MCF 10A (cell line): Measurements from ENCODE around the gene WASHC3. TPM values are rescaled to one million over a fixed set of nuclear protein-coding genes. Genes with fewer than 3 reads are reported as not detected.

Source experiments
- BruUV-seq: library from RNA; stranded (reverse); fragments of 400-500 nt; replicated peaks from 2 replicates; lab custom pipeline; 2021; lab: Mats Ljungman, UMichigan
- CTCF ChIA-PET: fragments of 300-600 bp; sonication (Branson Sonifier 250); formaldehyde crosslinking; extraction: SDS; loops from one replicate; lab custom pipeline; 2021; ENCODE audit warnings: antibody characterized with exemption, inconsistent platforms; lab: Yijun Ruan, JAX
- POLR2A ChIA-PET: fragments of 300-600, 350-650 bp; sonication (Branson Sonifier 250); formaldehyde crosslinking; extraction: SDS; loops from one replicate; lab custom pipeline; 2020; ENCODE audit warnings: antibody characterized with exemption, inconsistent platforms; lab: Yijun Ruan, JAX
- DNase-seq: peaks from one replicate; pipeline ENCODE4 v3.0.0-alpha.2; 2018; ENCODE audit not compliant: unreplicated experiment
- H3K27ac Mint-ChIP-seq: one replicate; pipeline ENCODE4 v1.8.0; 2022; ENCODE audit warnings: mild to moderate bottlenecking, low read depth, mixed read lengths; ENCODE audit not compliant: unreplicated experiment
- H3K27me3 Mint-ChIP-seq: one replicate; pipeline ENCODE4 v1.8.0; 2022; ENCODE audit warnings: mixed read lengths; ENCODE audit not compliant: insufficient read depth, unreplicated experiment
- H3K36me3 Mint-ChIP-seq: one replicate; pipeline ENCODE4 v1.8.0; 2022; ENCODE audit warnings: mild to moderate bottlenecking, moderate library complexity, mixed read lengths; ENCODE audit not compliant: insufficient read depth, unreplicated experiment
- H3K4me1 Mint-ChIP-seq: one replicate; pipeline ENCODE4 v1.8.0; 2022; ENCODE audit warnings: mixed read lengths; ENCODE audit not compliant: insufficient read depth, unreplicated experiment
- H3K4me3 Mint-ChIP-seq: one replicate; pipeline ENCODE4 v1.8.0; 2022; ENCODE audit warnings: mild to moderate bottlenecking, moderate library complexity, mixed read lengths; ENCODE audit not compliant: unreplicated experiment
- H3K9me3 Mint-ChIP-seq: one replicate; pipeline ENCODE4 v1.8.0; 2022; ENCODE audit warnings: mixed read lengths; ENCODE audit not compliant: unreplicated experiment
- intact Hi-C: fragments of 100-400 bp; cut with micrococcal nuclease; formaldehyde crosslinking; loops from 2 replicates; pipeline ENCODE4 v1.14.1; 2022
- total RNA-seq: library from RNA; stranded (reverse); gene quantifications from 2 replicates; pipeline ENCODE4 v1.2.3, GENCODE V29; 2022
- TF ChIP-seq, protein P1 (sequence below): fragments of 200-600 bp; IDR thresholded peaks from one replicate; pipeline ENCODE4 v1.8.0; 2022; ENCODE audit warnings: antibody characterized with exemption, mild to moderate bottlenecking; ENCODE audit not compliant: unreplicated experiment

WASHC3 gene
- total RNA-seq, 1 experiment from 2014 or later: 29.4 TPM

DNA sequence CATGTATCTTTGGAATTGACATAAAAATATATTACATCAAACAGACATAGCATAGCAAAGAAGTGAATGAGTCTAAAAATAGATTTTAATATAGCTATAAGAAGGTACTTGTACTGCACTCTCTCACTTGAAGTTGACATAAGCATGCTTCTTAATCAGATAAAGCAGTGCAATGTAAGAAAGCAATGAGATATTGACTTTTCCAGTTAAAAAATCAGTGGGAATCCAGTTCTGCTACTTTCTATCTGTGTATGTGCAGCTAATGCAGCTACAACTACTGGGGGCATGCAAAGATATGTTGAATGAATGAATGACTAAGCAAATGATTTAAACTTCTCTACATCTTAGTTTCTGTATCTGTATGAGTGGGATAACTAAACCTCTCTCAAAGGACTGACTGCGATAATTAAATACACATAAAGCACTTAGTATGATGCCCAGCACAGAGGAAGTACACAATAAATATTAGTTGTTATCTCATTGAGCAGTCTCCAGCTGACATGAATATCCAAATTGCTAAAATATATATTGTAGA lies 10.3 kb downstream of the WASHC3 start:
- no peaks in the 10 kb centered on the region for H3K4me1 Mint-ChIP-seq
- no peaks in the 10 kb centered on the region for H3K27me3 Mint-ChIP-seq
- H3K27ac Mint-ChIP-seq: no peak overlapping the region
- no TSS peak for BruUV-seq
- intact Hi-C loops: no loop called here
- ChIA-PET POLR2A (no interaction called here), CTCF (no interaction called here)
- TF ChIP-seq, protein P1, sequence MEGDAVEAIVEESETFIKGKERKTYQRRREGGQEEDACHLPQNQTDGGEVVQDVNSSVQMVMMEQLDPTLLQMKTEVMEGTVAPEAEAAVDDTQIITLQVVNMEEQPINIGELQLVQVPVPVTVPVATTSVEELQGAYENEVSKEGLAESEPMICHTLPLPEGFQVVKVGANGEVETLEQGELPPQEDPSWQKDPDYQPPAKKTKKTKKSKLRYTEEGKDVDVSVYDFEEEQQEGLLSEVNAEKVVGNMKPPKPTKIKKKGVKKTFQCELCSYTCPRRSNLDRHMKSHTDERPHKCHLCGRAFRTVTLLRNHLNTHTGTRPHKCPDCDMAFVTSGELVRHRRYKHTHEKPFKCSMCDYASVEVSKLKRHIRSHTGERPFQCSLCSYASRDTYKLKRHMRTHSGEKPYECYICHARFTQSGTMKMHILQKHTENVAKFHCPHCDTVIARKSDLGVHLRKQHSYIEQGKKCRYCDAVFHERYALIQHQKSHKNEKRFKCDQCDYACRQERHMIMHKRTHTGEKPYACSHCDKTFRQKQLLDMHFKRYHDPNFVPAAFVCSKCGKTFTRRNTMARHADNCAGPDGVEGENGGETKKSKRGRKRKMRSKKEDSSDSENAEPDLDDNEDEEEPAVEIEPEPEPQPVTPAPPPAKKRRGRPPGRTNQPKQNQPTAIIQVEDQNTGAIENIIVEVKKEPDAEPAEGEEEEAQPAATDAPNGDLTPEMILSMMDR: no peak
- H3K4me3 Mint-ChIP-seq: no peak overlapping the region
- no peaks in the 10 kb centered on the region for H3K9me3 Mint-ChIP-seq
- peaks cover 35% of the 10 kb centered on the region for H3K36me3 Mint-ChIP-seq
- no peak for DNase-seq

DNA sequence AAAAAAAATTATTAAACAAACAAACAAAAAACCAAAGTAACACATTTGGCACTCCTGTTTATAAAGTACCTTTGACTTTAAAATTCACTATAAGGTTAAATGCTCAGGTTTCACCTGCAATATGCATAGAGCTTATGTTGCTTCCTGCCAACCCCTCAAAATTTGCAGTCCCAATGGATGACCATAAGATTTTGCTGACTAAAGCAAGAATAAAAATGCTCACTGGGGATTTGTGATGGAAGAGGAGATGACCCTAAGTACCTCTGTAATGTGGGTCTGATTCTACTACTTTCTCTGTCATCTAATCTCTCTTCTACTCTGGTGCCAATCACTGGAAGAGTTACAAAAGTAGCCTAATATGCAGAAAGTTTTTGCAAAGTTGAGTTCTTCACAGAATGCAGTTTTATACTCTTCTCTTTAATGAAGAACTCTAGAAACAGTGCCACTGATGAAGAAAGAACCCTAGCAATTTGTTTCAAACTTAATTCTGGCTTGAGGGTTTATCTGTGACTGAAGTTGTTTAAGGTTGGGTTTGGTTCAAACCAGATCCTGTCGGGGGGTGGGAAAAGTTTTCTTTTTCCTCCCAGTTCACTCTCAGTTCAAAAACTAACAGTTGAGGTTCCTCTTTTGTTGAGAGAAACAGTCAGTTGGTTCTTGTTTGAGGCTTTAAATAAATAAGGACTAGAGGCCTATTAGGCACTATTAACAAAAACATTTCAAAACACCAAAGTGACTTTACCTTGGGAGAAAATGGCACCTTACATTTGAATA lies 10.9 kb downstream of the WASHC3 start:
- ChIA-PET POLR2A (interaction anchor here (0.8 kb wide), 1 partner anchor 11 kb away, joined by 3 read pairs; the partner anchor contains the start of gene WASHC3), CTCF (no interaction called here)
- intact Hi-C loops: no loop called here

DNA sequence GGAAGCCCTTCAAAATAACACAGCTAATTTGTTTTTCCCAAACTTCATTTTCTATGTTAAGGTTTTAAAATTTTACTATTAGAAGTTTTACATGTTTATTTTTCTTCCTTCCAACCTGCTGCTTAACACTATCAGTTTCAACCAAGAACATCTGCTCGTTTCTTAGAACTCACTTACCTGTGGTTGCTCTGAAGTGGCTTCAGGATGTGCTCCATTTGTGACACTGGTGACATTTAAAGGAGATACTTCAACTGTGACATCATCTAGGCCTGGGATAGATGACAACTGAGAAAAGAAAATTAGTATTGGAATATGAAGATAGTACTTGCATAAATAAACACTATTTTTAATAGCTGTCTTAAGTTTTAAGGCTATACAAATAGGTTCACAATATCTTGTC lies 17.9 kb downstream of the WASHC3 start:
- CTCF ChIA-PET: interaction anchor here (1.0 to 1.2 kb wide), 2 partner anchors 13 to 839 kb away, joined by 3 to 4 read pairs; no protein-coding TSS in a partner anchor
- H3K27me3 Mint-ChIP-seq: no peaks in the 10 kb centered on the region
- H3K4me1 Mint-ChIP-seq: no peaks in the 10 kb centered on the region
- no peak overlapping the region for H3K27ac Mint-ChIP-seq
- H3K4me3 Mint-ChIP-seq: no peak overlapping the region
- intact Hi-C loops: no loop called here
- BruUV-seq: no TSS peak
- no peak for DNase-seq
- TF ChIP-seq, protein P1: no peak
- H3K9me3 Mint-ChIP-seq: no peaks in the 10 kb centered on the region
- H3K36me3 Mint-ChIP-seq: peaks cover 38% of the 10 kb centered on the region
- POLR2A ChIA-PET: interaction anchor here (1.4 kb wide), 1 partner anchor 18 kb away, joined by 8 read pairs; the partner anchor contains the start of gene WASHC3

More for the DNA sequence above, 10.9 kb downstream of the WASHC3 start:
- Mint-ChIP-seq H3K27me3 (no peaks in the 10 kb centered on the region), H3K4me3 (no peak overlapping the region), H3K27ac (no peak overlapping the region), H3K36me3 (peaks cover 31% of the 10 kb centered on the region), H3K9me3 (no peaks in the 10 kb centered on the region), H3K4me1 (no peaks in the 10 kb centered on the region)
- TF ChIP-seq, protein P1: no peak
- no peak for DNase-seq
- BruUV-seq: no TSS peak

DNA sequence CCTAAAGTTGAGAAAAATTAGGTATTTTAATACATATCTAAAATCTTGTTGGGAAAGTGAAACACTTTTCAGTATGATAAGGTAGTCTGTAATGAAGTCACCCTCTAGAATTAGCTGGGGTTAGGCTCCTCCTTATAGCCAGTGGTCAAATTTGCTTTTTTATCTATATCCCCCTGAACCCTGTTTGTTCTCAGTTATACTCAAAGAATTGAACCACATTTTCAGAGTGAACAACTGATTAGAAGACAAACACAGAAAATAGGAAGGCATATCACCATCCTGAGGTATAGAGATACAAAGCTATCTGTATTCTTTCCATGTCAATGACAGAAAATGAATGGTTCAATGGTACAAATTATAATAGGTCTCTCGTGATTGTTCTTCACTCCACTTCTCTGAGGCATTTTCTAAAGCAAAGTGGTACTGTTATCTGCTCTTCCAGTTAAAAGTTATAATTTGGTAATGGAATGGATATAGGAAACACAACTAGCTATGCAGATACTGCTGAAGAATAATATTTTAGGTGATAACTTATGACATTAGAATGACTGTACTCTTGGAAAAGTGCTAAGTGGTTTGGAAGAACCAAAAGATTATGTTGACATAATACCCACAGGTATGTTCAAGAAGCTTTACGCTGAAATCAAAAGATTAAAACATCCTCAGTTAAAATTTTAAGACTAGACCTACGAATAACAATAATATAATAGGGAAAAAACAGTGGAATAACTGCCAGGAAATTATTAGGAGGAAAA lies 27.6 kb downstream of the WASHC3 start:
- intact Hi-C loops: no loop called here
- POLR2A ChIA-PET: no interaction called here
- peaks cover 33% of the 10 kb centered on the region for H3K36me3 Mint-ChIP-seq
- no peaks in the 10 kb centered on the region for H3K27me3 Mint-ChIP-seq
- no TSS peak for BruUV-seq
- no peak overlapping the region for H3K4me3 Mint-ChIP-seq
- no peaks in the 10 kb centered on the region for H3K4me1 Mint-ChIP-seq
- H3K27ac Mint-ChIP-seq: no peak overlapping the region
- TF ChIP-seq, protein P1: no peak
- DNase-seq: no peak
- no peaks in the 10 kb centered on the region for H3K9me3 Mint-ChIP-seq
- CTCF ChIA-PET: interaction anchor here (0.6 kb wide), 2 partner anchors 8 to 14 kb away, joined by 3 to 4 read pairs; no protein-coding TSS in a partner anchor
